Panc1 (cell line): ENCODE data around the gene CLBA1.

Experiments
- POLR2AphosphoS5 ChIP-seq: IDR thresholded peaks from 2 replicates; pipeline ENCODE4 v1.6.1; 2012; ENCODE audit warnings: mild to moderate bottlenecking, low read depth, low read length, moderate library complexity
- SIN3A ChIP-seq: IDR thresholded peaks from 2 replicates; pipeline ENCODE4 v1.6.1; 2012; ENCODE audit warnings: low read depth, mild to moderate bottlenecking, low read length, moderate library complexity, borderline replicate concordance; ENCODE audit not compliant: insufficient read depth
- TCF7L2 ChIP-seq: IDR thresholded peaks from 2 replicates; pipeline ENCODE4 v1.6.1; 2011; ENCODE audit warnings: mild to moderate bottlenecking, low read depth, low read length, inconsistent platforms
- TF ChIP-seq, protein P1 (sequence below): fragments of 450-650 bp; IDR thresholded peaks from 2 replicates; pipeline ENCODE4 v1.5.1; 2017; ENCODE audit warnings: mild to moderate bottlenecking
- TF ChIP-seq, protein P2 (sequence below), 2 experiments: IDR thresholded peaks; 2 replicates each; pipeline ENCODE4 v1.6.1; 2011 to 2012; ENCODE audit warnings: low read depth in 2 of 2, control low read depth in 1 of 2, low read length in 1 of 2, mild to moderate bottlenecking in 1 of 2, moderate library complexity in 1 of 2; ENCODE audit not compliant: insufficient read depth in 1 of 2

DNA sequence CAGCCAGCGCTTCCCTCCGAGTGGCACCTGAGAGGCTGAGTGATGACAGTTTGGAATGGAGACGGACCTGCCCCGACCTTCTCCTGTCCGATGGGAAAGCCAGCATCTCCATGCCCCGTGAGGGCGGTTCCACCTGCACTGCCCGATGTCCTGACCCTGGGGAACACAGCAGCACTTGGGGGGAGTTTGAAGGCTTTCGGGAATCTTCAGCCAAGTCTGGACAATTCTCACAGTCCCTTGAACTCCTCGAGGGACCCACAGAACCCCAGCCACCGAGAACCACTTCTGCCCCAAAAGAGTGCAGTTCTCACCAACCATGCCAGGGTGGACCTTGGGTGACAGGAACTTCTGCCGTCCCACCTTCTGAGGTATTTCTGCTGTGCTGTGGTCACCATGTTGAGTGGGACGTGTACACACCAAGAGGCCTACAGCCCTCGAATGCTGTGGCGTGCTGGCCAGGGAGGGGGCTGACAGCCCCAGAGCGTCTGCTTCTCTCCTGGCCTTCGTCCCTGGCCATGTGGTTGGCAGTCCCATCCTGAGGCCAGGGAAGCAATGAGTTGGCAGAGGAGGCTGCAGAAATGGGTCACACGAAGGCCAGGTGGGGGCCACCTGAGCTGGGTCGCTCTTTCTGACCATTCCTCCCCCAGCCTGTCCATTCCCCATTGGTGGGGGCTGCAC, 1.0 kb downstream of the CLBA1 start:
- TF ChIP-seq, protein P1, sequence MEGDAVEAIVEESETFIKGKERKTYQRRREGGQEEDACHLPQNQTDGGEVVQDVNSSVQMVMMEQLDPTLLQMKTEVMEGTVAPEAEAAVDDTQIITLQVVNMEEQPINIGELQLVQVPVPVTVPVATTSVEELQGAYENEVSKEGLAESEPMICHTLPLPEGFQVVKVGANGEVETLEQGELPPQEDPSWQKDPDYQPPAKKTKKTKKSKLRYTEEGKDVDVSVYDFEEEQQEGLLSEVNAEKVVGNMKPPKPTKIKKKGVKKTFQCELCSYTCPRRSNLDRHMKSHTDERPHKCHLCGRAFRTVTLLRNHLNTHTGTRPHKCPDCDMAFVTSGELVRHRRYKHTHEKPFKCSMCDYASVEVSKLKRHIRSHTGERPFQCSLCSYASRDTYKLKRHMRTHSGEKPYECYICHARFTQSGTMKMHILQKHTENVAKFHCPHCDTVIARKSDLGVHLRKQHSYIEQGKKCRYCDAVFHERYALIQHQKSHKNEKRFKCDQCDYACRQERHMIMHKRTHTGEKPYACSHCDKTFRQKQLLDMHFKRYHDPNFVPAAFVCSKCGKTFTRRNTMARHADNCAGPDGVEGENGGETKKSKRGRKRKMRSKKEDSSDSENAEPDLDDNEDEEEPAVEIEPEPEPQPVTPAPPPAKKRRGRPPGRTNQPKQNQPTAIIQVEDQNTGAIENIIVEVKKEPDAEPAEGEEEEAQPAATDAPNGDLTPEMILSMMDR: no peak
- no peak for TF ChIP-seq POLR2AphosphoS5
- no peak for TF ChIP-seq TCF7L2
- TF ChIP-seq SIN3A: no peak
- TF ChIP-seq, protein P2, sequence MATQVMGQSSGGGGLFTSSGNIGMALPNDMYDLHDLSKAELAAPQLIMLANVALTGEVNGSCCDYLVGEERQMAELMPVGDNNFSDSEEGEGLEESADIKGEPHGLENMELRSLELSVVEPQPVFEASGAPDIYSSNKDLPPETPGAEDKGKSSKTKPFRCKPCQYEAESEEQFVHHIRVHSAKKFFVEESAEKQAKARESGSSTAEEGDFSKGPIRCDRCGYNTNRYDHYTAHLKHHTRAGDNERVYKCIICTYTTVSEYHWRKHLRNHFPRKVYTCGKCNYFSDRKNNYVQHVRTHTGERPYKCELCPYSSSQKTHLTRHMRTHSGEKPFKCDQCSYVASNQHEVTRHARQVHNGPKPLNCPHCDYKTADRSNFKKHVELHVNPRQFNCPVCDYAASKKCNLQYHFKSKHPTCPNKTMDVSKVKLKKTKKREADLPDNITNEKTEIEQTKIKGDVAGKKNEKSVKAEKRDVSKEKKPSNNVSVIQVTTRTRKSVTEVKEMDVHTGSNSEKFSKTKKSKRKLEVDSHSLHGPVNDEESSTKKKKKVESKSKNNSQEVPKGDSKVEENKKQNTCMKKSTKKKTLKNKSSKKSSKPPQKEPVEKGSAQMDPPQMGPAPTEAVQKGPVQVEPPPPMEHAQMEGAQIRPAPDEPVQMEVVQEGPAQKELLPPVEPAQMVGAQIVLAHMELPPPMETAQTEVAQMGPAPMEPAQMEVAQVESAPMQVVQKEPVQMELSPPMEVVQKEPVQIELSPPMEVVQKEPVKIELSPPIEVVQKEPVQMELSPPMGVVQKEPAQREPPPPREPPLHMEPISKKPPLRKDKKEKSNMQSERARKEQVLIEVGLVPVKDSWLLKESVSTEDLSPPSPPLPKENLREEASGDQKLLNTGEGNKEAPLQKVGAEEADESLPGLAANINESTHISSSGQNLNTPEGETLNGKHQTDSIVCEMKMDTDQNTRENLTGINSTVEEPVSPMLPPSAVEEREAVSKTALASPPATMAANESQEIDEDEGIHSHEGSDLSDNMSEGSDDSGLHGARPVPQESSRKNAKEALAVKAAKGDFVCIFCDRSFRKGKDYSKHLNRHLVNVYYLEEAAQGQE (IDR thresholded peaks at IDR 0.05; ENCODE audit: insufficient read depth in 1 of 2, low read depth in 2 of 2, low read length in 1 of 2): no peak
